HEK293 (cell line): Measurements from ENCODE around the gene MRPL20.

ENCODE experiments used
- CTCF ChIA-PET: fragments of 350-600 bp; formaldehyde crosslinking; extraction: SDS; loops from one replicate; lab custom pipeline; 2021; ENCODE audit warnings: antibody characterized with exemption; lab: Yijun Ruan, JAX
- POLR2A ChIA-PET: fragments of 300-600 bp; formaldehyde crosslinking; extraction: SDS; loops from one replicate; lab custom pipeline; 2020; ENCODE audit warnings: antibody characterized with exemption, inconsistent platforms; lab: Yijun Ruan, JAX
- H3K27ac ChIP-seq: fragments of 200-500 bp; sonication (Bioruptor generic); 2 replicates; pipeline ENCODE4 v1.5.1; 2014; ENCODE audit warnings: low read depth, low read length, control low read depth, inconsistent platforms; ENCODE audit errors: extremely low read depth
- H3K36me3 ChIP-seq, 2 experiments: fragments of 200-500 bp in 1 of 2; sonication (Bioruptor generic) in 1 of 2; 1 replicate in 1 of 2; 2 replicates in 1 of 2; pipeline ENCODE4 v1.5.1; 2014 to 2017; ENCODE audit warnings: inconsistent platforms in 2 of 2, low read length in 2 of 2; ENCODE audit not compliant: control insufficient read depth in 2 of 2, insufficient read depth in 1 of 2
- H3K4me1 ChIP-seq: fragments of 200-500 bp; sonication (Bioruptor generic); 2 replicates; pipeline ENCODE4 v1.5.1; 2014; ENCODE audit warnings: mild to moderate bottlenecking, low read length, inconsistent platforms; ENCODE audit not compliant: control insufficient read depth, insufficient read depth
- H3K4me3 ChIP-seq: 2 replicates; pipeline ENCODE4 v1.5.1; 2011; ENCODE audit warnings: low read depth, mild to moderate bottlenecking, control low read depth, low read length, moderate library complexity
- H3K9me3 ChIP-seq: fragments of 200-500 bp; sonication (Bioruptor generic); 2 replicates; pipeline ENCODE4 v1.5.1; 2014; ENCODE audit warnings: low read depth, low read length, inconsistent platforms; ENCODE audit not compliant: control insufficient read depth, insufficient read depth
- ZBTB1 ChIP-seq: fragments of 450-650 bp; formaldehyde crosslinking; IDR thresholded peaks from 2 replicates; pipeline ENCODE4 v1.5.1; 2016; ENCODE audit warnings: missing biosample characterization, missing genetic modification characterization
- ZBTB49 ChIP-seq: fragments of 450-650 bp; formaldehyde crosslinking; IDR thresholded peaks from 2 replicates; pipeline ENCODE4 v1.5.1; 2016; ENCODE audit warnings: missing biosample characterization, missing genetic modification characterization, low read depth
- ZNF302 ChIP-seq: fragments of 450-650 bp; formaldehyde crosslinking; IDR thresholded peaks from 2 replicates; pipeline ENCODE4 v1.5.1; 2016; ENCODE audit warnings: missing biosample characterization, missing genetic modification characterization, low read depth
- ZNF335 ChIP-seq: fragments of 450-650 bp; formaldehyde crosslinking; conservative IDR thresholded peaks from 2 replicates; pipeline ENCODE4 v1.5.1; 2016; ENCODE audit warnings: missing biosample characterization, missing genetic modification characterization
- ZNF610 ChIP-seq: fragments of 450-650 bp; formaldehyde crosslinking; IDR thresholded peaks from 2 replicates; pipeline ENCODE4 v1.5.1; 2016; ENCODE audit warnings: missing biosample characterization, missing genetic modification characterization, borderline replicate concordance
- ZNF623 ChIP-seq: fragments of 450-650 bp; formaldehyde crosslinking; IDR thresholded peaks from 2 replicates; pipeline ENCODE4 v1.5.1; 2016; ENCODE audit warnings: missing biosample characterization, missing genetic modification characterization
- ZNF629 ChIP-seq: fragments of 450-650 bp; formaldehyde crosslinking; IDR thresholded peaks from 2 replicates; pipeline ENCODE4 v1.5.1; 2017; ENCODE audit warnings: missing biosample characterization, missing genetic modification characterization
- ZNF837 ChIP-seq: fragments of 450-650 bp; formaldehyde crosslinking; IDR thresholded peaks from 2 replicates; pipeline ENCODE4 v1.5.1; 2016; ENCODE audit warnings: missing biosample characterization, missing genetic modification characterization
- ZSCAN30 ChIP-seq: fragments of 450-650 bp; IDR thresholded peaks from 2 replicates; pipeline ENCODE4 v1.5.1; 2018; ENCODE audit warnings: missing biosample characterization, mild to moderate bottlenecking, missing genetic modification characterization, moderate library complexity
- TF ChIP-seq, protein P1 (sequence below): fragments of 450-650 bp; formaldehyde crosslinking; IDR thresholded peaks from 2 replicates; pipeline ENCODE4 v1.5.1; 2016; ENCODE audit warnings: missing biosample characterization, missing genetic modification characterization
- TF ChIP-seq, protein P2 (sequence below): fragments of 450-650 bp; formaldehyde crosslinking; IDR thresholded peaks from 2 replicates; pipeline ENCODE4 v1.5.1; 2017; ENCODE audit warnings: missing biosample characterization, missing genetic modification characterization
- TF ChIP-seq, protein P3 (sequence below): fragments of 450-650 bp; formaldehyde crosslinking; IDR thresholded peaks from 2 replicates; pipeline ENCODE4 v1.5.1; 2016; ENCODE audit warnings: missing biosample characterization, missing genetic modification characterization
- TF ChIP-seq, protein P4 (sequence below): fragments of 450-650 bp; formaldehyde crosslinking; IDR thresholded peaks from 2 replicates; pipeline ENCODE4 v1.5.1; 2016; ENCODE audit warnings: missing biosample characterization, missing genetic modification characterization
- TF ChIP-seq, protein P5 (sequence below): fragments of 450-650 bp; formaldehyde crosslinking; IDR thresholded peaks from 2 replicates; pipeline ENCODE4 v1.5.1; 2017; ENCODE audit warnings: missing biosample characterization, missing genetic modification characterization

MRPL20 gene

DNA sequence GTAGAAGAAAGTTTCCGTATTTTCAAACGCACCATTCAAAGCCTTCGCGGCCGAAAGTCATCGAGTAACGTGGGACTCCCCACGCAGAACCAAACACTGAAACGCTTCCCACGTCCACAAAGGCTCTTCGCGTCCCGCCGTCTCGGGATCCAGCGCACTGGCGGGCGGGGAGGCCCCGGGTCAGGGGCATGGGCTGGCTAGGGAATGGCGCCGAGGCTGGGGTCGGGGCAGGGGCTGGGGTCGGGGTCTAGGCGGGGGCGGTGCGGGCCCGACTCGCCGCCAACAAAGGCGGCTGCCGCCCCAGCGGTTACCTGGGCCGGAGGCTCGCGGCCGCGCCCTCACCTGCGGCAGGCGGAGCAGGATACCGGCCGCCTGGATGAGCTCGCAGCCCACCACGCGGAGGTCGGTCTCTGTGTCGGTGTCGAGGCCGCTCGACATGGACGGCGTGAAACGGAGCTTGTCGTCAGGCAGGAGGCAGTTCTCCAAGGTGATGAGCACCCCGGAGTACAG is 8.4 kb downstream of the MRPL20 start (continued):
- TF ChIP-seq, protein P1, sequence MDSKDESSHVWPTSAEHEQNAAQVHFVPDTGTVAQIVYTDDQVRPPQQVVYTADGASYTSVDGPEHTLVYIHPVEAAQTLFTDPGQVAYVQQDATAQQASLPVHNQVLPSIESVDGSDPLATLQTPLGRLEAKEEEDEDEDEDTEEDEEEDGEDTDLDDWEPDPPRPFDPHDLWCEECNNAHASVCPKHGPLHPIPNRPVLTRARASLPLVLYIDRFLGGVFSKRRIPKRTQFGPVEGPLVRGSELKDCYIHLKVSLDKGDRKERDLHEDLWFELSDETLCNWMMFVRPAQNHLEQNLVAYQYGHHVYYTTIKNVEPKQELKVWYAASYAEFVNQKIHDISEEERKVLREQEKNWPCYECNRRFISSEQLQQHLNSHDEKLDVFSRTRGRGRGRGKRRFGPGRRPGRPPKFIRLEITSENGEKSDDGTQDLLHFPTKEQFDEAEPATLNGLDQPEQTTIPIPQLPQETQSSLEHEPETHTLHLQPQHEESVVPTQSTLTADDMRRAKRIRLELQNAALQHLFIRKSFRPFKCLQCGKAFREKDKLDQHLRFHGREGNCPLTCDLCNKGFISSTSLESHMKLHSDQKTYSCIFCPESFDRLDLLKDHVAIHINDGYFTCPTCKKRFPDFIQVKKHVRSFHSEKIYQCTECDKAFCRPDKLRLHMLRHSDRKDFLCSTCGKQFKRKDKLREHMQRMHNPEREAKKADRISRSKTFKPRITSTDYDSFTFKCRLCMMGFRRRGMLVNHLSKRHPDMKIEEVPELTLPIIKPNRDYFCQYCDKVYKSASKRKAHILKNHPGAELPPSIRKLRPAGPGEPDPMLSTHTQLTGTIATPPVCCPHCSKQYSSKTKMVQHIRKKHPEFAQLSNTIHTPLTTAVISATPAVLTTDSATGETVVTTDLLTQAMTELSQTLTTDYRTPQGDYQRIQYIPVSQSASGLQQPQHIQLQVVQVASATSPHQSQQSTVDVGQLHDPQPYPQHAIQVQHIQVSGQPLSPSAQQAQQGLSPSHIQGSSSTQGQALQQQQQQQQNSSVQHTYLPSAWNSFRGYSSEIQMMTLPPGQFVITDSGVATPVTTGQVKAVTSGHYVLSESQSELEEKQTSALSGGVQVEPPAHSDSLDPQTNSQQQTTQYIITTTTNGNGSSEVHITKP (tag by site-specific recombination), result no peak
- TF ChIP-seq ZBTB1 (tag by site-specific recombination) (no peak), ZNF335 (no peak)
- TF ChIP-seq, all 188 proteins: peak for 2

DNA sequence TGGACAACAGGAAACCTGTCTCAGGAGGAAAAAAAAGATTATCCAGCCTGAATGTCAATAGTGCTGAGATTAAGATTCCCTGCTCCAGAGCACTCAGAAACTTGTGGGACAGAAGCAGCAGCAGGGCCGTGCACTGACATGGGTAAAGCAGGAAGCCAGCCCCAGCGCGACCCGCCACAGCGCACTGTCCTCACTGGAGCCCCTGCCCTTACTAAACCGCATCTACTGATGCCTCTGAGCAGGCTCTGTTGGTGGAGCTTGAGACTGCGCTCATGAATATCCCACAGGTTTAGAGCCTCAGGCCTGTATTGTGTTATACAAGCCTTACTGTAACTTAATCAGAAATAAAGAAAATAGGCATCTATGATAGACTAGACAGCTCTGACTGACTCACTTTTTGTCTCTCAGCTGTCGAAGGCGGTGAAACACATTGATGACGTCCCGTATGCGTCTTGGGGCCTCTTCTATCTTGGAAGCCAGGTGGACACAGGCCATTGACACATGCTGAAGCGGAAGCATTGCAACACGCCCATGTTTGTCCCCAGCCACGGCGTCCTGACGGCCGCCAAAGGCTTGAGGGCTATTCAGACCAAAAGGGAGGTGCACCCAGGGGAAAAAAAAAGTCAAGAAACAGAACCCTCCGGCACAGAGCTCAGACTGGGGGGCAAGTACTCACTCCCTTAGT is 9.1 kb downstream of the MRPL20 start:
- ChIA-PET CTCF (interaction anchor here (0.5 to 1.0 kb wide), 3 partner anchors 17 to 129 kb away, joined by 3 to 4 read pairs (median 4); no protein-coding TSS in a partner anchor), POLR2A (interaction anchor here (1.1 kb wide), 1 partner anchor 44 kb away, joined by 3 read pairs; no protein-coding TSS in a partner anchor)
- Histone ChIP-seq H3K27ac (peak overlapping the region; percentile 89; the same call in 1 of the 2 replicates), H3K4me3 (peak overlapping the region; percentile 95), H3K4me1 (no peaks in the 10 kb centered on the region), H3K9me3 (no peaks in the 10 kb centered on the region), H3K36me3 (peaks cover 30 to 85% of the 10 kb centered on the region in 2 experiments)
- TF ChIP-seq, protein P2, sequence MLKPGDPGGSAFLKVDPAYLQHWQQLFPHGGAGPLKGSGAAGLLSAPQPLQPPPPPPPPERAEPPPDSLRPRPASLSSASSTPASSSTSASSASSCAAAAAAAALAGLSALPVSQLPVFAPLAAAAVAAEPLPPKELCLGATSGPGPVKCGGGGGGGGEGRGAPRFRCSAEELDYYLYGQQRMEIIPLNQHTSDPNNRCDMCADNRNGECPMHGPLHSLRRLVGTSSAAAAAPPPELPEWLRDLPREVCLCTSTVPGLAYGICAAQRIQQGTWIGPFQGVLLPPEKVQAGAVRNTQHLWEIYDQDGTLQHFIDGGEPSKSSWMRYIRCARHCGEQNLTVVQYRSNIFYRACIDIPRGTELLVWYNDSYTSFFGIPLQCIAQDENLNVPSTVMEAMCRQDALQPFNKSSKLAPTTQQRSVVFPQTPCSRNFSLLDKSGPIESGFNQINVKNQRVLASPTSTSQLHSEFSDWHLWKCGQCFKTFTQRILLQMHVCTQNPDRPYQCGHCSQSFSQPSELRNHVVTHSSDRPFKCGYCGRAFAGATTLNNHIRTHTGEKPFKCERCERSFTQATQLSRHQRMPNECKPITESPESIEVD, result no peak
- 0 out of 2 replicates have a peak, but pooled peaks have one; percentile 36 for TF ChIP-seq ZNF629 (tag by site-specific recombination)
- peak; percentile 97 for TF ChIP-seq ZNF623 (tag by site-specific recombination)

DNA sequence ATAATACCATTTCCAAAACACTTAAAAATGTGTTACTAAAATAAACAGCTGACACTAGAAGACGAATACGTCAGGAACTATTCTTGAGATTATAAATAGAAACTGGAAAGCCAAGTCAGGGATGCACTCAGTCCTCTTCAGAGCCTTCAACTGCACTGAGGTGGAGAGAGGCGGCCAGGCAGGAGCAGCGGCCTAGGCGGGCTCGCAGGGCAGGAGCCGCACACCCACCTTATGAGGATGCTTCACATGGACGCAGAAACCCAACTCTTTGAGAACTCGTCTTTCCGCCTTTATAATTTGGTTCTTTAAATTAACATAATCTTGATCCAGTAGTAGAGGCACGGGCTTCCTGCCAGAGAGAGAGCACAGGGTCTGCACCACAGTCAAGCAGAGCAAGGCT is 11.9 kb downstream of the MRPL20 start:
- Histone ChIP-seq H3K4me1 (no peaks in the 10 kb centered on the region), H3K9me3 (no peaks in the 10 kb centered on the region), H3K36me3 (peaks cover 50 to 85% of the 10 kb centered on the region in 2 experiments), H3K4me3 (no peak overlapping the region), H3K27ac (no peak overlapping the region)
- CTCF ChIA-PET, result interaction anchor here (0.6 to 0.7 kb wide), 2 partner anchors 9 to 23 kb away, joined by 3 read pairs; no protein-coding TSS in a partner anchor
- POLR2A ChIA-PET, result no interaction called here
- TF ChIP-seq, protein P3, sequence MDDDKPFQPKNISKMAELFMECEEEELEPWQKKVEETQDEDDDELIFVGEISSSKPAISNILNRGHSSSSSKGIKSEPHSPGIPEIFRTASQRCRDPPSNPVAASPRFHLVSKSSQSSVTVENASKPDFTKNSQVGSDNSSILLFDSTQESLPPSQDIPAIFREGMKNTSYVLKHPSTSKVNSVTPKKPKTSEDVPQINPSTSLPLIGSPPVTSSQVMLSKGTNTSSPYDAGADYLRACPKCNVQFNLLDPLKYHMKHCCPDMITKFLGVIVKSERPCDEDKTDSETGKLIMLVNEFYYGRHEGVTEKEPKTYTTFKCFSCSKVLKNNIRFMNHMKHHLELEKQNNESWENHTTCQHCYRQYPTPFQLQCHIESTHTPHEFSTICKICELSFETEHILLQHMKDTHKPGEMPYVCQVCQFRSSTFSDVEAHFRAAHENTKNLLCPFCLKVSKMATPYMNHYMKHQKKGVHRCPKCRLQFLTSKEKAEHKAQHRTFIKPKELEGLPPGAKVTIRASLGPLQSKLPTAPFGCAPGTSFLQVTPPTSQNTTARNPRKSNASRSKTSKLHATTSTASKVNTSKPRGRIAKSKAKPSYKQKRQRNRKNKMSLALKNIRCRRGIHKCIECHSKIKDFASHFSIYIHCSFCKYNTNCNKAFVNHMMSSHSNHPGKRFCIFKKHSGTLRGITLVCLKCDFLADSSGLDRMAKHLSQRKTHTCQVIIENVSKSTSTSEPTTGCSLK (tag by site-specific recombination), result no peak
- TF ChIP-seq, protein P4, sequence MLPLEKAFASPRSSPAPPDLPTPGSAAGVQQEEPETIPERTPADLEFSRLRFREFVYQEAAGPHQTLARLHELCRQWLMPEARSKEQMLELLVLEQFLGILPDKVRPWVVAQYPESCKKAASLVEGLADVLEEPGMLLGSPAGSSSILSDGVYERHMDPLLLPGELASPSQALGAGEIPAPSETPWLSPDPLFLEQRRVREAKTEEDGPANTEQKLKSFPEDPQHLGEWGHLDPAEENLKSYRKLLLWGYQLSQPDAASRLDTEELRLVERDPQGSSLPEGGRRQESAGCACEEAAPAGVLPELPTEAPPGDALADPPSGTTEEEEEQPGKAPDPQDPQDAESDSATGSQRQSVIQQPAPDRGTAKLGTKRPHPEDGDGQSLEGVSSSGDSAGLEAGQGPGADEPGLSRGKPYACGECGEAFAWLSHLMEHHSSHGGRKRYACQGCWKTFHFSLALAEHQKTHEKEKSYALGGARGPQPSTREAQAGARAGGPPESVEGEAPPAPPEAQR (tag by site-specific recombination), result no peak
- TF ChIP-seq, protein P5, sequence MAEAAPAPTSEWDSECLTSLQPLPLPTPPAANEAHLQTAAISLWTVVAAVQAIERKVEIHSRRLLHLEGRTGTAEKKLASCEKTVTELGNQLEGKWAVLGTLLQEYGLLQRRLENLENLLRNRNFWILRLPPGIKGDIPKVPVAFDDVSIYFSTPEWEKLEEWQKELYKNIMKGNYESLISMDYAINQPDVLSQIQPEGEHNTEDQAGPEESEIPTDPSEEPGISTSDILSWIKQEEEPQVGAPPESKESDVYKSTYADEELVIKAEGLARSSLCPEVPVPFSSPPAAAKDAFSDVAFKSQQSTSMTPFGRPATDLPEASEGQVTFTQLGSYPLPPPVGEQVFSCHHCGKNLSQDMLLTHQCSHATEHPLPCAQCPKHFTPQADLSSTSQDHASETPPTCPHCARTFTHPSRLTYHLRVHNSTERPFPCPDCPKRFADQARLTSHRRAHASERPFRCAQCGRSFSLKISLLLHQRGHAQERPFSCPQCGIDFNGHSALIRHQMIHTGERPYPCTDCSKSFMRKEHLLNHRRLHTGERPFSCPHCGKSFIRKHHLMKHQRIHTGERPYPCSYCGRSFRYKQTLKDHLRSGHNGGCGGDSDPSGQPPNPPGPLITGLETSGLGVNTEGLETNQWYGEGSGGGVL (tag by site-specific recombination), result no peak
- no peak for TF ChIP-seq ZSCAN30 (tag by site-specific recombination)
- TF ChIP-seq ZNF610 (tag by site-specific recombination), result no peak
- TF ChIP-seq ZNF837 (tag by site-specific recombination), result no peak
- TF ChIP-seq ZBTB49 (tag by site-specific recombination), result no peak
- no peak for TF ChIP-seq ZNF302
